Measurements from ENCODE around the gene CARF.

DNA sequence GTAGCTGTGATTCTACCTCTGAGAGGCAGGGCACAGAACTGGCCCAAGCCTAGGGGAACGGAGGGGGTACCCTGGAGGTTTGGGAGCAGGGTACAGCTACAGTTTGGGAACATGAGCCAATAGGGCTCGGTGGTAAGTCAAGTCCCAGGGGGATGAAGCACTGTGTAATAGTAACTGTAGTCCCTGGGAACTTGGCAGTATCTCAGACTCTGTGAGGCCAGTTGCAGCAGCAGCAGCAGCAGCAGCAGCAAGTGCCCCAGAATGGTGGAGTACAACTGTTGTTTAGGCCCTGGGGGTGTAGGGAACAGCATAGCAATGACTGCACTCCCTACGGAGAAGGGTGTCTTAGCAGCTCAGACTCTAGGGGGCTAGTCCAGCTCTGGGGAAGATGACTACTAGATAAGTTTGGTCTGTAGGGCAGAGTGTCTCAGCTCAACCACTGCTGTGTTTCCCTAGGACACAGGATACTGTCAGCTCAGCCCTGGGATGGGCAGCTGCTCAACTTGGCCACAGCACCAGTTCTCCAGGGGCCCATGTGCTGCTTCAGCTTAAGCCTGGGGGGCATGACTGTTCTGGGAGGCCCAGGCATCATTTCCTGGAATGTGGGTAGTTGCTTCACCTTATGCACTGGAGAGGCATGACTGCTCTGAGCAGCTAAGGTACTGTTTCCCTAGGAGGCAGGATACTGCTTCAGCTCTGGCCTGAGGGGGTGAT, 20.5 kb downstream of the CARF start:
- TF ChIP-seq ESRRG (CRISPR knock-in tag; IDR thresholded peaks at IDR 0.05) (no peak), ZFP3 (CRISPR knock-in tag; IDR thresholded peaks at IDR 0.05) (no peak)
- TF ChIP-seq, protein P1, sequence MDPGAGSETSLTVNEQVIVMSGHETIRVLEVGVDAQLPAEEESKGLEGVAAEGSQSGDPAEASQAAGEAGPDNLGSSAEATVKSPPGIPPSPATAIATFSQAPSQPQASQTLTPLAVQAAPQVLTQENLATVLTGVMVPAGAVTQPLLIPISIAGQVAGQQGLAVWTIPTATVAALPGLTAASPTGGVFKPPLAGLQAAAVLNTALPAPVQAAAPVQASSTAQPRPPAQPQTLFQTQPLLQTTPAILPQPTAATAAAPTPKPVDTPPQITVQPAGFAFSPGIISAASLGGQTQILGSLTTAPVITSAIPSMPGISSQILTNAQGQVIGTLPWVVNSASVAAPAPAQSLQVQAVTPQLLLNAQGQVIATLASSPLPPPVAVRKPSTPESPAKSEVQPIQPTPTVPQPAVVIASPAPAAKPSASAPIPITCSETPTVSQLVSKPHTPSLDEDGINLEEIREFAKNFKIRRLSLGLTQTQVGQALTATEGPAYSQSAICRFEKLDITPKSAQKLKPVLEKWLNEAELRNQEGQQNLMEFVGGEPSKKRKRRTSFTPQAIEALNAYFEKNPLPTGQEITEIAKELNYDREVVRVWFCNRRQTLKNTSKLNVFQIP (CRISPR knock-in tag; IDR thresholded peaks at IDR 0.05; ENCODE audit: borderline replicate concordance, low read depth): no peak
